ENCODE data around the gene ASB2.
A peak's percentile ranks its signal among the peaks of the same experiment; 100 is the strongest.

Gene ASB2

DNA sequence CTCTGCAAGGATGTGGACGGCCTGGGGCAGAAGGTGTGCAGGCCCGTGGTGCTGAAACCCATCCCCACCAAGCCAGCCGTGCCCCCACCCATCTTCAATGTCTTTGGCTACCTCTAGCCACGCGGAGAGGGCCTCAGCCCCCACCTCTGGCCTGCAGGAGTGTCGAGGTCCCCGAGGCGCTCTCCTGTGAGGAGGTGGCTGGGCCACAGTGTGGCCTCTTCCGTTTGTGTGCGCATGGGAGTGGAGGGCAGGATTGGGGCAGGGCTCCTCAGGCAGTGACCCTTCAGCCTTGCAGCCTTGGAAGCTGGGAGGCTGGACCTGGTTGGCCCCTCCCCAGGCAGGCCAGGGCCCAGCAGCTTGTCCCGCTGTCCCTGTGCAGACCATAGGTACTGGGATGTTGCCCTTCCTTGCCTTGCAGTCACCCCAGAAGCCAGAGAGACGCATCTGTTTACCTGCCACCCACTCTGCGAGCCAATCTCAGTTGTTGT is 47.3 kb downstream of the ASB2 start:
- no peak for DNase-seq (ENCODE audit: low spot score)

DNA sequence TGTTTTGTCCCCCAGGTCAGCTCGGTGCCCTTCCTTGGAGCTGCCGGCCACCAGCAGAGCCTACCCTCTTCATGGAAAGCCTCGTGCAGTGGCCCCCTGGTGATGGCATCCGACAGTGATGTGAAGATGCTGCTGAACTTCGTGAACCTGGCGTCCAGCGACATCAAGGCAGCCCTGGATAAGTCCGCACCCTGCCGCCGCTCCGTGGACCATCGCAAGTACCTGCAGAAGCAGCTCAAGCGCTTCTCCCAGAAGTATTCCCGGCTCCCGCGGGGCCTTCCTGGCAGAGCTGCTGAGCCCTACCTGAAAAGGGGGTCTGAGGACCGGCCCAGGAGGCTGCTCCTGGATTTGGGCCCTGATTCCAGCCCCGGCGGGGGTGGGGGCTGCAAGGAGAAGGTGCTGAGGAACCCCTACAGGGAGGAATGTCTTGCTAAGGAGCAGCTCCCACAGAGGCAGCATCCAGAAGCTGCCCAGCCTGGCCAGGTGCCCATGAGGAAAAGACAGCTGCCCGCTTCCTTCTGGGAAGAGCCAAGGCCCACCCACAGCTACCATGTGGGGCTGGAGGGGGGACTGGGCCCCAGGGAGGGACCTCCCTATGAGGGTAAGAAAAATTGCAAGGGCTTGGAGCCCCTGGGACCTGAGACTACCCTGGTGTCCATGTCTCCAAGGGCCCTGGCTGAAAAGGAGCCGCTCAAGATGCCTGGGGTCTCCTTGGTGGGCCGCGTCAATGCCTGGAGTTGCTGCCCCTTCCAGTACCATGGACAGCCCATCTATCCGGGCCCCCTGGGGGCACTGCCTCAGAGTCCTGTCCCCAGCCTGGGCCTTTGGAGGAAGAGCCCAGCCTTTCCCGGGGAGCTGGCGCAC is 48.0 kb downstream of the ASB2 start:
- DNase-seq (ENCODE audit: low spot score), result no peak

- no peak for DNase-seq (ENCODE audit: low spot score)
Observed at GRCh38 chr14:93927800-93928145, 48.6 kb downstream of the ASB2 start.

- DNase-seq (ENCODE audit: low spot score), result no peak
Observed at GRCh38 chr14:93926873-93927799, 49.2 kb downstream of the ASB2 start, which contains the start of gene FAM181A. Gene FAM181A (plus strand): TSS chr14:93927344. CDS start chr14:93928286, 942 bp downstream.

- no peak for DNase-seq (ENCODE audit: low spot score)
Observed at GRCh38 chr14:93926245-93926872, 50.0 kb downstream of the ASB2 start.

DNA sequence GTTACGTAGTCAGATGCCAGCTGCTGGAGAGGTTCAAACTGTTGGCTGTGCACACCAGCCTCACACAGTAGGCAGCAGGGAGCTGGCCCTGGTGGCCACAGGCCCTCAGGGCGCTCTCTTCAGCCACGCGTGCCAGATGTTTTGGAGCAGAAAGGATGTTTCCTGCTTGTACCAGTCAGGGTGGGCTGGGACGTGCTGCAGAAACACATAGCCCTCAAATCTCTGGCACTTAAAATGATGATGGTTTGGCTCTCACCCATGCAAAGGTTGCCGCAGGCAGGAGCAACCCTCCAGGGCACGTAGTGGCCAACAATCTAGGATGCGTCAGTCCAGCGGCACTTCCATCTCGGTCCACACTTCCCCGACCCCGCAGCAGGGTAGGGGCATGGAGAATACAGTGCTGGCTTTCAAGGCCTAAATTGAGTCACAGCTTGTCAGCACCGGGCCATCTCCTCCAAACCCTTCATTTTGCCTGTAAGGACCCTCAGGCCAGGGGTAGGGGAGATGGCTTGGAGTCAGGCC is 50.9 kb downstream of the ASB2 start:
- DNase-seq (ENCODE audit: low spot score), result no peak

- no peak for DNase-seq (ENCODE audit: low spot score)
Observed at GRCh38 chr14:93924592-93925355, 51.6 kb downstream of the ASB2 start.

DNA sequence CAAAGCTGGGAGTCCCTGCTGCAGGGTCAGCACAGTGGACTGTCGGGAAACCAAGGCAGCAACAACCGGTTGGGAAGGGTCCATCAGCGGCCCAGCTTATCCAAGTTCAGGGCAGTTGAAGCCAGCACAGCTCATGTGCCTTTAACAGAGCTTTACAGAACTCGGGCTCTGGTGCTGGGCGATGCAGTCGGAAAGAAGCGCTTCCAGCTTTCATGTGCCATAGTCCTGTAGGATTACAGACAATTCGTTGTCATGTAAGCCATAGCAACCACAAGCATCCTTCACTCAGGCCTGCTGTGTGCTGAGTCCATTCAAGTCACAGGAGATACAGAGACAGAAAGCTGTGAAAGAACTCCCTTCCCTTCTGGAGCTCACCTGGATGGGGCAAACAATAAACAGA is 52.7 kb downstream of the ASB2 start:
- DNase-seq (ENCODE audit: low spot score), result no peak

DNA sequence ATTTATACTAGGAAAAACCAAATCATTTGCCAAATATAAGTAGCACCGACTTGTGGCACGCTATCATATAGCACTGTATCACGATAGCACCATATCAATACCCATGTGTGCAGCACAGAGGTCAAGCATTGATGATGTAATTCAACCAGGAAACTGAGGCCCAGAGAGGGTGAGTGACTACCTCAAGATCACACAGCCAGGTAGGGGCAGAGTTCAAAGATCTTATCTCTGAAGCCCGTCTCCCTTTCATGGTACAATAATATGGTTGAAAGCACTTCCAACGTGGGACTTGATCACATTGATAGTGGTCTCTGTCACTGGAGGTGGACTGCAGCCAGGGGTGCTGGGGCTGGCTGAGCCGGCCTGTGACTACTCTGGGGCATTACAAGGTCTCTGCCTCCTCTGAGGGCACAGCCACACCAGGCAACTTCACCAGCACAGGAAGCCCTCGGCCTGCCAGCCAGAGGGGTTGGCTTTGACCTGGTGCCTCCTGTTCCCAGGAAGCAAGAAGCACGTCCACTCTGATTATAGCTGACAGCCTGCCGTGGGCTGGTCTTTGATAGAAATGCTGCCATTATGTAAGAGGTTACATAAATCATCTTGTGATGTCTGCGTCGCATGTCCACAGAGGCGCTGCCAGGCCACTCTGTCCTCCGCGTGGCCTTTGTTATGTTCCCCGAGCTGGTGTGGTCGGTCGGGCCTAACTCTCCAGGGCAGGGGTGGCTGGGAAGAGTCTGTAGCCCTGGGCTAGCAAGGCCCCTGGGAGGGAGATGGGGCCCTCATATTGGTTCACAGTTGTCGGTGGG is 55.2 kb downstream of the ASB2 start:
- no peak for DNase-seq (ENCODE audit: low spot score)

- DNase-seq (ENCODE audit: low spot score), result no peak
Observed at GRCh38 chr14:93917141-93917540, 59.2 kb downstream of the ASB2 start.

DNA sequence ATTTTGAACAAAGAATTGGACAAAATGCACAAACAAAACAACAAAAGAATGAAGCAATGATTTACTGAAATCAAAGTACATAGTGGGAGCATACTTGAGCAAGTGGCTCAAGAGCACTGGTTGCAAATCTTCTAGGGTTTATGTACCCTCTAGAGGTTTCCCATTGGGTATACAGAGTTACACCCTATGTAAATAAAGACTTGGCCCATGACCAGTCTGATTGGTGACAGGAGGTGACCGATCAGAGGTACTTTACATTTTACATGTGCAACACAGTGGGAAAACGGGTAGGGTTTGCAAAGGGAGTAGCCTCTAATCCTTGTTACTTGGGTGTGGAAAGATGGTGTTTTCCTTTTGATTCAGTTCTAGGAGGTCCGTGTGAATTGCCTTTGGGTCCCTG is 59.9 kb downstream of the ASB2 start:
- DNase-seq (ENCODE audit: low spot score), result no peak

DNA sequence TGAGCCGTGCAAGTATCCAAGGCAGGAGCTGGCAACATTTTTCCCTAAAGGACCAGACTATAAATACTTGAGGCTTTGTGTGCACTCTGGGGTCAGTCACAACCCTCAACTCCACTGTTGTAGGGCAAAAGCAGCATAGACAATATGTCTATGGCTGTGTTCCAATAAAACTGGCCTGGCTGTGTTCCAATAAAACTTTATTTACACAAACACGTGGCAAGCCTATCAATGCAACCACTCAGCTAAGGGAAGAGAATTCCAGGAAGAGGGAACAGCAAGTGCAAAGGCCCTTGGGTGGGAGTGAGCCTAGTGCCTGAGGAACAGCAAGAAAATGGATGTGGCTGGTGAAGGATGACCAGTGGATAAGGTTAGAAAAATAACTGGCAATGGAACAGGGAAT is 60.6 kb downstream of the ASB2 start:
- no peak for DNase-seq (ENCODE audit: low spot score)

DNA sequence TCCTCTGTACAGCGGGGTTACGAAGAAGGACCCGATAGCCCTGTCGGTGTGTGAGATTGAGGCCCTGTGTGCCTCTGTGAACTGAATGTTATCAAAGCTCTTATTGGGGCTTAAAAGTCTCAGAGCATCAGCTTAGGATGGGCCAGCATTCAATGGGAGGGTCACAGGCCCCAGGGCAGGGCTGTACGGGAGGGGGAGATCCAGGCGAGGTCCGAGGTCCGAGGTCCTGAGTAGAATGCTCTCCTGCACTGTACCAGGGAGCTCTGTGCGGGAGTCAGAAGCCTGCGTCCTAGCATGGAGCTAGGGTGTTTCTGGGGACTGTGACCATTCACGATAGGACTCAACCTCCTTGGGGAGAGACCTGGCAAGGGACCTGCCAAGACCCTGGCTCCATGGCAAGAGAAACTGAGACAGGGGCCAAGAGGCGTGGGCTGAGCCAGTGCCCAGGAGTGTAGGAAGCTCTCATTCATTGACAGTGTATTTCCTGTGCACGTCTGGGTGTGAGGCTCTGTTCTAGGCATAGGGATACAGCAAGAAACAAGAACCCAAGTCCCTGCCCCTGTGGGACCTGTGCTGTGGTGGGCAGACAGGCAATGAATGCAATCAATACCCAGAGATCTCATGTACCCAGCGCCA is 61.2 kb downstream of the ASB2 start:
- DNase-seq (ENCODE audit: low spot score), result no peak

DNA sequence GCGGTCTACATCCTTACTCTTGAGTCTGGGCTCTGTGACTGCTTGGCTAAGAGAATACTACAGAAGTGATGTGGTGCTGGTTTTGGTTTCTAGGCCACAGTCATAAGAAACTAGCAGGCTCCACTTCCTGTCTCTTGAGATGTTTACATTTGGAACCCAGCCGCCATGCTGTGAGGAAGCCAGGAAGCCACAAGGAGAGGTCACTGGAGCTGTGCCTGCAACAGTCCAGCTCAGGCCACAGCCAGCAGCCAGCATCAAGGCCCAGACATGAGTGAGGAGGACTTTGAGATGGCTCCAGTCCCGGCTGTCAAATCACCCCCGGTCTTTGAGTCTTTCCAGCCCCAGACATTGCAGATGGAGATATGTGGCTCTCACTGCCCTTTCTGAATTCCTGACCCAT is 62.1 kb downstream of the ASB2 start:
- DNase-seq (ENCODE audit: low spot score), result no peak

DNA sequence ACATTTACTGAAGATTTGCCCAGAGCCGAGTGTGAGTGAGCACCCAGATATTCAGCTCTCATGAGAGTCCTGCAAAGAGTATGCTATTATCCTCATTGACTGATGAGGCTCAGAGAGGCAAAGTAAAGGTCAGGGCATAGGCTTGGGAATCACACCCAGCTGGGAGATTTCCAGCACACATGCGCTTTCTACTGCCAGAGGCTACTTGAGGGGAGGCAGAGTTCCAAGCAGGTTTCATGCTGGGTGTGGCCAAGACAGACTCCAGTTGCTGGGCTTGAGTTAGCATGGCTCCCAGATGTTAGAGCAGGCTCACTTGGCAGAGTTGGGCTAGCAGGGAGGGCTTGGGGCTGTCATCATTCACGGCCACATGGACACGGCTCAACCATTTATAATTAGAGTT is 63.6 kb downstream of the ASB2 start:
- no peak for DNase-seq (ENCODE audit: low spot score)

DNA sequence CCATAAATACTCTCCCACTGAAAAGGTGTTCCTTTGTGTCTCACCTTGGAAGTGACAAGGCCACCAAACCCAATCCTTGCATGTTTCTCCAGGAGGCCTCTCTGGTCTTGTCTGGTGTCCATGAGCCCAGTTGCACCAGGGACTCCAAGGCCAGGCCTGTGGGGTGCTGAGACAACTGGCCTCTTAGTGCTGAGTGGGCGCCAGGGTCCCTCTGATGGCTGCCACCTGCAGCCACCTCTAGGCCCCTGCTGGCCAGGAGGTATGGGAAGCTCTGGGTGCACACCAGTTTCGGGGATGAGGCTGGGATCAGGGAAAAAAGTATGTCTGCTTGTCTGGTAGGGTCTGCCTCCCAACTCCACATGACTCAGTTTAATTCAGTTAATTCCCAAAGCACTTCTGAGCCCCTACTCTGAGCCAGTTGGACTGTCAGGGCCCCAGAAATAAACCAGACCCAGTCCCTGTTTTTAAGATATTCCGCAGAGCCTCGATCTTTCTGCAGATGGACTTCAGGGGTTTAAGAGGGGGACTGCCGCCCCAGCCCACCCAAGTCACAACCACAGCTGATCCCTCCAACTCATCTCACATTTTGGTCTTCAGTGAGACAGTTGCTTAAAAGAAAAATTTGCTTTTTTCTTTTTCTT is 64.3 kb downstream of the ASB2 start:
- DNase-seq (ENCODE audit: low spot score), result no peak

- DNase-seq (ENCODE audit: low spot score), result no peak
Observed at GRCh38 chr14:93909429-93910128, 66.8 kb downstream of the ASB2 start.

DNA sequence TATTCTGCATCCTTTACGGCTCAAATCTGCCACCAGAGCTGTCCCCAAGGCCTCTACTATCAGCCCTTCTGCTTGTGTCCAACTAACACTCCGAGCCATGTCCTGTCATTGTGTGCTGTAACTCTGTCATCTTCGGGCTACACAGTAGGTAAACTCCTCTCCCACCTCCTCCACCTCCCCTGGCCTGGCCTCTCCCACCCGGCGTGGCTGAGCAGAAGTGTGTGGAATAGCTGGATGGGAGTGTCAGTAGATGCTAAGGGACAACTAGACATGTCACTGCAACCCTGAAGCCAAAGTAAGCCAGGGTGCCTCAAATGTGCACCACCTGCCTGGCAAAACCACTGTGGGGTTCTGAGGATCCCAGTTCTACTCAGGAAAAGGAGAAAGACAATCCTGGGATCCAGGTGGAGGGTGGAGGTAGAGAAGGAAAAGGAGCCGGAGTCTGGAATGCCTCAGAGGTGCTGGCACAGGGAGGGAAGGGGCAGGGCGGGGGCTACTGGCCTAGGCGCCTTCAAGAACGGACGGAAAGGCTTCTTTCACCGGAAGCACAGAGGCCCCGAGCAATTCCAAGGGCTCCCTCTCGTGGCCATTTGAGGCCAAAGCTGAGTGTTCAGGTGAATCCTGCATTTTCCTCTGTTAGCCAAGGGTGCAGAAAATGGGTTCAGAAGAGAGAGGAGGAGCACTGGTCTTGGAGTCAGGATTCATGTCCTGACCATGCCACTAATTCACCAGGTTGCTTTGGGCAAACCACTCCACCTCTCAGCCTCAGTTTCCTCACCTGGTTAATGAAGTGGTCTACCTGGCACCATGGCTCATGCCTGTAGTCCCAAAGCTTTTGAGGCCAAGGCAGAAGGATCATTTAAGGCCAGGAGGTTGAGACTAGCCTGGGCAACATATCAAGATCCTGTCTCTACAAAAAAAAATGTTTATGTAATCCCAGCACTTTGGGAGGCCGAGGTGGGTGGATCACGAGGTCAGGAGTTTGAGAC is 69.7 kb downstream of the ASB2 start:
- peak; percentile 58 for DNase-seq (ENCODE audit: low spot score)
